K562 (cell line): ENCODE measurements around the gene MFAP2. TPM values are rescaled to one million over a fixed set of nuclear protein-coding genes. Genes with fewer than 3 reads are reported as not detected.

Source experiments
- LARP7 ChIP-seq: fragments of 450-650 bp; IDR thresholded peaks from 2 replicates; pipeline ENCODE4 v1.6.1; 2016
- LCOR ChIP-seq: sonication (generic); formaldehyde crosslinking; IDR thresholded peaks from 2 replicates; pipeline ENCODE4 v1.8.0; 2022; ENCODE audit warnings: mild to moderate bottlenecking, missing genetic modification reagents
- YY1 ChIP-seq, 3 experiments: IDR thresholded peaks; 2 replicates each; pipeline ENCODE4 v1.6.1; 2011; ENCODE audit warnings: low read length in 2 of 3, mild to moderate bottlenecking in 2 of 3, moderate library complexity in 2 of 3, borderline replicate concordance in 1 of 3, control low read depth in 1 of 3, low read depth in 1 of 3; ENCODE audit not compliant: insufficient read depth in 3 of 3, insufficient replicate concordance in 2 of 3, control insufficient read depth in 1 of 3, insufficient read length in 1 of 3; ENCODE audit errors: extremely low read depth in 1 of 3
- polyA plus RNA-seq, 8 experiments: library from polyadenylated mRNA; depleted of rRNA in 4 of 8; stranded (reverse) in 5 of 8; unstranded in 3 of 8; fragments of >200 nt; fragmentation: Nextera tagmentation in 2 of 8; fragmentation: Illumina TruSeq in 1 of 8; extraction: Ambion mirVana in 2 of 8; extraction: Trizol in 1 of 8; gene quantifications; 2 replicates each; pipeline versions ENCODE4 v1.2.1 to v1.2.3, GENCODE V29; 2011 to 2014; ENCODE audit warnings: inconsistent platforms in 1 of 8, missing spikeins in 1 of 8
- total RNA-seq, 7 experiments: library from RNA; depleted of rRNA in 6 of 7; stranded (reverse); fragments of >200 nt in 6 of 7; fragmentation: Illumina TruSeq in 2 of 7; extraction: Trizol in 2 of 7; gene quantifications; 2 replicates each; pipeline versions ENCODE4 v1.2.1 to v1.2.3, GENCODE V29; 2011 to 2021; ENCODE audit warnings: low replicate concordance in 1 of 7
- TF ChIP-seq, protein P1 (sequence below): fragments of 250-450 bp; sonication (Bioruptor Pico); IDR thresholded peaks from 2 replicates; pipeline ENCODE4 v1.4.0; 2020; ENCODE audit warnings: borderline replicate concordance
- TF ChIP-seq, protein P2 (sequence below): IDR thresholded peaks from 3 replicates; pipeline ENCODE4 v1.6.1; 2011; ENCODE audit warnings: borderline replicate concordance, mild to moderate bottlenecking, moderate library complexity; ENCODE audit not compliant: insufficient read length; ENCODE audit errors: extremely low read depth

The MFAP2 gene
- total and polyA plus RNA-seq, 9 of the 15 experiments (the other 6 are each of a cell fraction or from before 2014, with no cell fraction given), result not detected

DNA sequence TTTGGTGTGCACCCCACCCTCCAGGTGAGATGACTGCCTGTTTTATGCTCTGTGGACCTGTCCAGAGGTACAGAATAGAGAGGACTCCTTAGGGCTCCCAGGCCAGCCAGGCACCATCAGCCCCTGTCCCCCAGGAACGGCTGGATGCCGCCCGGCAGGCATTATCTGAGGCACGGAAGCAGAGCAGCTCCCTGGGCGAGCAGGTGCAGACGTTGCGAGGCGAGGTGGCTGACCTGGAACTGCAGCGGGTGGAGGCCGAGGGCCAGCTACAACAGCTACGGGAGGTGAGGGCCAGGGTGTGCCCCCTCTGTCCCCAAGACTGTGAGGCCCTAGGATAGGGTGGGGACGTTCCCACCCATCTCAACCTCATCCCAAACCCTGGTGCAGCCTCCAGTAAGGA lies 10.8 kb downstream of the MFAP2 start (continued):
- TF ChIP-seq, protein P1, sequence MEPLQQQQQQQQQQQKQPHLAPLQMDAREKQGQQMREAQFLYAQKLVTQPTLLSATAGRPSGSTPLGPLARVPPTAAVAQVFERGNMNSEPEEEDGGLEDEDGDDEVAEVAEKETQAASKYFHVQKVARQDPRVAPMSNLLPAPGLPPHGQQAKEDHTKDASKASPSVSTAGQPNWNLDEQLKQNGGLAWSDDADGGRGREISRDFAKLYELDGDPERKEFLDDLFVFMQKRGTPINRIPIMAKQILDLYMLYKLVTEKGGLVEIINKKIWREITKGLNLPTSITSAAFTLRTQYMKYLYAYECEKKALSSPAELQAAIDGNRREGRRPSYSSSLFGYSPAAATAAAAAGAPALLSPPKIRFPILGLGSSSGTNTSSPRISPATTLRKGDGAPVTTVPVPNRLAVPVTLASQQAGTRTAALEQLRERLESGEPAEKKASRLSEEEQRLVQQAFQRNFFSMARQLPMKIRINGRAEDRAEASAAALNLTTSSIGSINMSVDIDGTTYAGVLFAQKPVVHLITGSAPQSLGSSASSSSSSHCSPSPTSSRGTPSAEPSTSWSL (CRISPR knock-in tag), result no peak
- TF ChIP-seq, protein P2, sequence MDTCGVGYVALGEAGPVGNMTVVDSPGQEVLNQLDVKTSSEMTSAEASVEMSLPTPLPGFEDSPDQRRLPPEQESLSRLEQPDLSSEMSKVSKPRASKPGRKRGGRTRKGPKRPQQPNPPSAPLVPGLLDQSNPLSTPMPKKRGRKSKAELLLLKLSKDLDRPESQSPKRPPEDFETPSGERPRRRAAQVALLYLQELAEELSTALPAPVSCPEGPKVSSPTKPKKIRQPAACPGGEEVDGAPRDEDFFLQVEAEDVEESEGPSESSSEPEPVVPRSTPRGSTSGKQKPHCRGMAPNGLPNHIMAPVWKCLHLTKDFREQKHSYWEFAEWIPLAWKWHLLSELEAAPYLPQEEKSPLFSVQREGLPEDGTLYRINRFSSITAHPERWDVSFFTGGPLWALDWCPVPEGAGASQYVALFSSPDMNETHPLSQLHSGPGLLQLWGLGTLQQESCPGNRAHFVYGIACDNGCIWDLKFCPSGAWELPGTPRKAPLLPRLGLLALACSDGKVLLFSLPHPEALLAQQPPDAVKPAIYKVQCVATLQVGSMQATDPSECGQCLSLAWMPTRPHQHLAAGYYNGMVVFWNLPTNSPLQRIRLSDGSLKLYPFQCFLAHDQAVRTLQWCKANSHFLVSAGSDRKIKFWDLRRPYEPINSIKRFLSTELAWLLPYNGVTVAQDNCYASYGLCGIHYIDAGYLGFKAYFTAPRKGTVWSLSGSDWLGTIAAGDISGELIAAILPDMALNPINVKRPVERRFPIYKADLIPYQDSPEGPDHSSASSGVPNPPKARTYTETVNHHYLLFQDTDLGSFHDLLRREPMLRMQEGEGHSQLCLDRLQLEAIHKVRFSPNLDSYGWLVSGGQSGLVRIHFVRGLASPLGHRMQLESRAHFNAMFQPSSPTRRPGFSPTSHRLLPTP, result no peak
- no peak for TF ChIP-seq LCOR (CRISPR knock-in tag)
- no peak for TF ChIP-seq LARP7
- TF ChIP-seq YY1 (IDR thresholded peaks at IDR 0.05; ENCODE audit: borderline replicate concordance in 1 of 3, control insufficient read depth in 1 of 3, extremely low read depth in 1 of 3, insufficient read depth in 3 of 3, insufficient read length in 1 of 3, insufficient replicate concordance in 2 of 3, low read depth in 1 of 3, low read length in 2 of 3), result no peak
